ENCODE results near the gene ST6GALNAC3.

GRCh38 chr1:76425201-76426145 is 350.9 kb downstream of the ST6GALNAC3 start:
- no peak for TF ChIP-seq TCF7L2 (IDR thresholded peaks at IDR 0.05; ENCODE audit: borderline replicate concordance, low read depth, low read length)
- no peak for TF ChIP-seq ZNF391 (tag by site-specific recombination; IDR thresholded peaks at IDR 0.05; ENCODE audit: borderline replicate concordance, low read depth)
- TF ChIP-seq ZNF302 (tag by site-specific recombination; IDR thresholded peaks at IDR 0.05; ENCODE audit: low read depth) = no peak
- no peak for TF ChIP-seq CTCF (tag by site-specific recombination; IDR thresholded peaks at IDR 0.05)
- no peak for TF ChIP-seq ZNF768 (tag by site-specific recombination; IDR thresholded peaks at IDR 0.05)
- TF ChIP-seq ZNF132 (tag by site-specific recombination; IDR thresholded peaks at IDR 0.05; ENCODE audit: borderline replicate concordance) = no peak
- TF ChIP-seq ZNF274 (IDR thresholded peaks at IDR 0.05; ENCODE audit: low read length) = no peak
- no peak for TF ChIP-seq ZNF274 (tag by site-specific recombination; IDR thresholded peaks at IDR 0.05; ENCODE audit: borderline replicate concordance)

Data from HEK293 (cell line).